Stimulated activated CD8-positive, alpha-beta memory T cell treated with anti-CD3 and anti-CD28 coated beads, Interleukin-15, amount 100 ng/mL, for 24 hours (primary cell): ENCODE data around the gene GABRB2.

Experiments used
- DNase-seq: peaks from one replicate; pipeline ENCODE4 v3.0.0-alpha.2; 2020; ENCODE audit warnings: low read depth

GABRB2 gene

DNA sequence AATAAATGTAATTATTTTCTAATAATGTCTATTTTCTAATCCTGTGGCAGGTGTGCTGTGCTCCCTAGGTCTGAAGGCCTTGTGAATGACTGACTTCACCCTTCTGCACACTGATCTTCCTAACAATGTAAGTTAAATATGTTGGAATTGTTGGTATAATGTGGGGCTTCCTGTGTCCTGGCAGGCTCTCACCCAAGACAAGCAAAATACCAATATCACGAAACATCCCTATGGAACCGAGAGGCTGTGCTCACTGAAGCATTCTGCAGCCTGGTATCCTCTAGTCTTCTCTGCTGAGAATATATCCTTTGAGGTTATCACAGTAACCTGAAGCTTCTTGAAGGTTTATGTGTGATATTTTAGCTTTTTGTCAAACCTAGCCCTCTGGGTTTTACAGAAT, 159.4 kb downstream of the GABRB2 start:
- DNase-seq: no peak

DNA sequence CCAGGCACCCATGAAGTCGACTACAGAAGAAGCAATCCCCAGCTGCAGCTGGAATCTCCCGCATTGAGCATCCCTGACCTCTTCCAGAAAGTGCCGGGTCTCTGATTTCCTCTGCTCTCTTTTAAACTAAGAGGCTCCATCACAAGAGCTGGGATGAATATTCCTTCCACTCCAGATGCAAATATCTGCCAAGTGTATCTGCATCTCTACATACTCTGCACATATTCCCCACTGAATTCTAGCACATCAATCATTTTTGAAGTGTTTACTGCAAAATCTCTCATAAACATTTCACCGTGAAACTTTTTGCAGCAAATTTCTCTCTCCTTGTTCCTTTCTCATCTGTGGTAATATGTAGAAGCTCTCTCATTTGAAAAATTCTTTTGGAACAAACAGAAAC, 161.5 kb downstream of the GABRB2 start:
- DNase-seq: no peak

DNA sequence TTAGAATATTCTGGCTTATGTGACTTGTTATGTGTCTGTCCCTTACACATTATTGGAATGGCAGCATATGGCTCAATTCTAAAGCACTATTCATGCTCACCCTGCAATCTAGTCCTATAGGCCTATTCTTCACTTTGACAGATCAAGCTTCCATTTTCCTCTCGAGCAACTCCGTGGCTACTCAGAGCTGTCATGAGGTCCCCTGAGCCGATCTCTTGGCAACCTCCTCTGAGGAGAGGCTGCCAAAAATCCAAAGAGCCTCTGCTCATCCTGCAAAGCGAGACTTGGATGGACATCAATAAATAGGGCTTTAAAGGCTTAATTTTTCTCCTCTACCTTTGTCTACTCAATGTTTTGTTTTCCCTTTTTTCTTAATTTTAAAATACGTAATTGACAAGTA, 163.8 kb downstream of the GABRB2 start:
- DNase-seq: no peak

DNA sequence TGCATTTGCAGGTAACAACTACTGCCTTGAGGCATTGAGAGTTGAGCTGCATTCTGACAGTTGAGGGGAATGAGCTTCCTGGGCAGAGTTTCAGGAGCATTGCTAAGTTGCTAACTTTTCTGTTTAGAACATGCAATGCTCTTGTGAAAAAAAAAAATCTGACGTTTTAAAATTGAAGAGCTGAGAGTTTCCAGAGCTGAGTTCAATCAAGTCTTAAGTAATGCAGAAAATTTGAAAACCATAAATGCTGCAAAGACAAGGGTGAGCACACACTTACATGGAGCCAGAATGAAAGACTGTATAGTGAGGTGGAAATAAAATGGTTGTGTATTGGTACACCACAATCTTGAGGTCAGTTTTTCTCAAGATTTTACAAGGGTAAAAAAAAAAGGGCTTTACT, 166.0 kb downstream of the GABRB2 start:
- no peak for DNase-seq

DNA sequence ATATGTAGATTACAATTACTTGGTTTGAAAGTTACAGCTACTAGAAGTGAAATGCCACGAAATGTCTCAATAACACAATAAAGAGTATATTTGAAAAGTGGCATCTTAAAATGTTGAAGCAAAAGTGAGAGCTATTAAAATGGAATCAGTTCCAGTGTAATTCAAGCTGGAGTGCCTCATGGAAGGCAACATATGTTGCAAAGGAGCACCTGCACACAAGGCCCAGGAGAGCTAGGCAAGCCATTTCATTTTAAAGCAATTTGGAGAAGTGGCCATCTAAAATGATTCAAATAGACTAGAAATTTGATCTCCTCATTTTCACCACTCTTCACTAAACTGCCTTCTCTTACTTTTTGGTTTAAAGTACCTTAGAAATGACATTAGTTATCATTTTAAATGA, 167.8 kb downstream of the GABRB2 start:
- DNase-seq: no peak

DNA sequence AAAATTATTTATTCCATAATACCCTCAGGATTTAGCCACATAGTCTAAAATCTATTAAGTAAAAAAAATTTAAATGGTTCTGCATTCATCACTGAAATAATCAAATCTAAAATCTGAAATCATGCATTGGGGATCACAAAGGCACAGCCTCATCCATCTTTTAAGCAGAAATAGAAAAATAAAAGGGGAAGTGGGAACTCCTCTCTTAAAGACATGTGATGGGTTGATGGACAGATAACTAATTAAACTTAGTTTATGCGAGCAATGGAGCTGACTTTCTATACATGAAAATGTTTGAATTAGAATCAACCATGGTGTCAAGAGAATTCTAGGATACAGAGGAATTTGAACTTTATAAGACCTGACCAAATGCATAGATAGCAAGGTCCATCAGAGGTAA, 170.5 kb downstream of the GABRB2 start:
- DNase-seq: no peak

DNA sequence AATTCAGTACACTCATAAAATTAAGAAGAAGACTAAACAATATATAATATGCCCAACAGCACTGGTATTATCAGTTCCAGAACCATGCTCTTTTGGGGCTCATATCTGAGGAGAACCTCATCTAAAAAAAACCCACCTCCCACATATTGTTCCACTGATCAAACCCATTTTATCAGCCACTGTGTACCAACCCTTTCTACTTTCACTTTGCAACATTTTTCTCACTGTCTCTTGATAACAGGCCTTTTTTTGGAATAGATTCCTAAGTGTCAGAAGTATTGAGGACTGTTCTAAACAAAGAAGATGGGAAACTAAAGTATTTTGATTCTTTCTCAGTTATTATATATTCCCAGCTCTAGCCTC, 173.2 kb downstream of the GABRB2 start:
- DNase-seq: no peak

DNA sequence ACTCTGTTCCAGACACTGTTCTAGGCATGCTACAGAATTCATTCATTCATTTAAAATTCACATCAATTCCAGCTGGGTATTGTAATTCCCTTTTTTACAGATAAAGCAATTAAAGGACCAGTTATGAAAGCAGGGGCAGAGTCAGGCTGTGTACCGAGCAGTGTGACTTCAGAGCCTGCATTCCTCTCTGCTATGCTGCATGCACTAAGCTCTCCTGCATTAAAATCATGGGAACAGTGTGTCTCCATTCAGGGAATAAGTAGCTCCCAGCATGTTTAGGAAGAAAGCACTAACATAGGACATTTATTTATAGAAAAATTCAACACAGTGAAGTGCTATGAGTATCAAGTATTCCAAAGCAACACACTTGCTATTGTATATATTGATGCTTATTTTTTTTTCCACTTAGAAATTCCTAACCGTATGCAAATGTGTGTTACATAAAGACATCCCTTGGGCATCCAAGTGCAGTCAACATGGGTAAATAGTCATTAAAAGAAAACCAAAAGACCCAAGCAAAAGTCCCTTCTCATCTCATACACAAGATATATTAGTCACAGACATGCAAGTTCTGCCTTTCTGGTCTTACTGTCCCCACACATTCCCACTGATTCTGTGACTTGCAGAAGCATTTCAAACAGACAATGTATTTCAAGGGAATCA, 173.7 kb downstream of the GABRB2 start:
- no peak for DNase-seq

DNA sequence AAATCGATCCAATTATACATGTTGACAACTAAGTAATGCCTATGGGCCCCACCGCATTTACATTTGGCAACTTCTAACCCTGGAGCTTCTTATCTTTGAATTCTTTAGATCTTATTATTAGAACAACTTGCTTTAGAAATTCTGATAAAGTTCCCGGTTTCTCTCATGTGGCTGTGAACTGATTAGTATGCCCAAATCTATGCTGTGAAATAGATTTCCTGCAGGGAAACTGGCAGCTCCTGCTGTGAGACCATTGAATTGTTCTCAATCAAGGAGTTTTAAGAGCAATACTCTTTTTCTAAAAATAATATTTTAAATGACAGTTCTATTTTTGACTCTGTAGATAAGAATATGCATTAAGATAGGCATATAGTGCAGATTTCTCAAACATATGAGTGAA, 177.5 kb downstream of the GABRB2 start:
- DNase-seq: no peak

DNA sequence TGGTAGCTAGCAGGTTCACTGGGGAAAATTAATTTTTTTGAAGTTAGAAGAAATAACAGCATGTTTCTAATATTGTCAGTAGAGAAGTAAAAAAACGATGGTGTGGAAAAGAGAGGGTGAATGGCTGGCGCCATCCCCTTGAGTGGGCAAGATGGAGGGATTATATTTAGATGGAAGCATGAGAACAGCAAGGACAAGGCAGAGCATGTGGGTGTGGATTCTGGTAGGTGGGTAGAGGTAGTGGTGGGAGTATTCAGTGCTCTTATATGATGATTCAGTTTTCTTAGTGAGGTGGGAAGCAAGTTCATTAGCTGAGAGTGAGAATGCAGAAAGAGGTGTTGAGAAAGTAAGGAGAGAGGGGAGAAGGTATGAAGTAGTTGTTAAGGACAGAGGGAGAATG, 188.1 kb downstream of the GABRB2 start:
- no peak for DNase-seq

DNA sequence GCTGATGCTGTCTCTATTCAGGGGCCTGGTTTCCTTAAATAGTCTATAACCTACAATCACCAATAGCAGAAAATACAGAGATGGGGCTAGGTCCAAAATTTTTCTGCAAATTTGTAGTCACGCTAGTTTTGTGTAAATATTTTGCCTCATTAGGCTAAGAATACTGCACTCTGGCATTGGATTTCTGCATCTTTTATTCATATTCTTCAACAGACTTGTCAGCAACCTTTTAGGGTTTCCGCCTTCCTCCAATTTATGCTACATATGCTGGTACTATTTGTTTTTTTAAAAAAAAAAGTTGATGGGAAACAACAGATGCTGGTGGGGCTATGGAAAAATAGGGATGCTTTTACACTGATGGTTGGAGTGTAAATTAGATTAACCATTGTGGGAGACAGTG, 202.3 kb downstream of the GABRB2 start:
- DNase-seq: no peak

DNA sequence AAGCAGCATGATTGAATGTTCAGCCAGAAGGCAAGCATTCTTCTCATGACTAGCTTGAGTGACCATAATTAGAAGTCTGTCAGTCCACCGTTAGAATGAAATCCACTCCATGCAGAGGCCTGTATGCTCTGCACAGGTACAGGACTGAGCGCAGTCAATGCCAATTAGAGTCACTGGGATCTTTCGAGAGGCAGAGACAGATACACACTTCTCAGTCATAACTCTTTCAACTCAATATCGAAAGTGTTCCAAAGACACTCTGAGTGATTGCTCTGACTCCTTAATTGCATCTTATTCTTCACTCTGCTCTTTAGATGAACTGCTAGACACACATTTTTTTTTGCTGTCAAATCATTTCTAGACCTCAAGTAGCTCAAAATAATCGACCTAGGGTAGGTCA, 203.6 kb downstream of the GABRB2 start:
- no peak for DNase-seq

DNA sequence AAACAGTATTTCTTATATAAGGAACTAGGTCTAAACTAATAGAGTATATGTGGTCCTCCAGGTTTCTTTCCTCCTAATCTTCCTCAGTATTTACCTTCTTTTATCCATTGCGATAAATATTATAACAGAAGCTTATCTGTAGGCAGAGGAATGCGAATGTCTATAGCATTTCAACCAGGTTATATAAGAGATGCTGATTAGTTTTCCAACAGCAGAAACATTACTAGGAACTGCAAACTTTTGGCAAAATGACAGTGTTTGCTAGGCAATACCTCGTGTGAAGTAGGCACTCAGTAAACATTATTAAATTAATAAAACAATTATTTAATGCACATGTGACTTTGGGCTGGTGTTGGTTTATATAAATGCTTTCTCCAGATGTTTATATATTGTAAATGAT, 206.5 kb downstream of the GABRB2 start:
- DNase-seq: no peak

DNA sequence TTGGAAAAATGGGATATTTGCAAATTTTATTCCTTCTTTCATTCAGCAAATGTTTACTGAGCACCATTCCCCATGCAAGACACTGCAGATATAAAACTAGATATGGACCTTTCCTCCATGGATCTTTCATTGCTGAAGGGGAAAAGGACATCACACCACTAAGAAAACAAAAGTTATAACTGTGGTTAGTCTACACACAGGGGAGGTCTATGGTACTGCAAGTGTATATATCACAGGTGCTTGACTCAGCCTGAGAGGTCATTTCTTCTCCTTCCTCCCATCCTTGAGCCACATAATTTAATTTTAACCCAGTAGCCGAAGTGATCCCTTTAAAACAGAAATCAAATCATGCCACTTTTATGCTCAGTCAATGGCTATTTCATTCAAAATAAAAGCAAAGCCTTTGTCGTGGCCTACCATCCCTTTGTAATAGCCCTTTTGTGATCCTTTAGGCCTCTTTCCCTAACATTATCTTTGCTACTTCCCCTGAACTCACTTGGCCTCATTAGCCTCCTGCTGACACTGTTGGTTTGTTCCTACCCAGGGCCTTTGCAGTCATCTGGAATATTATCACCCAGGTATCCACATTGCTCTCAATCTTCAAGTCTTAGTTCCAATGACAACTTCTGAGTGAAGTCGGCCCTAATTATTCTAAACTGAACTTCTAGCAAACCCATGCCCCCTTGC, 213.2 kb downstream of the GABRB2 start:
- no peak for DNase-seq

DNA sequence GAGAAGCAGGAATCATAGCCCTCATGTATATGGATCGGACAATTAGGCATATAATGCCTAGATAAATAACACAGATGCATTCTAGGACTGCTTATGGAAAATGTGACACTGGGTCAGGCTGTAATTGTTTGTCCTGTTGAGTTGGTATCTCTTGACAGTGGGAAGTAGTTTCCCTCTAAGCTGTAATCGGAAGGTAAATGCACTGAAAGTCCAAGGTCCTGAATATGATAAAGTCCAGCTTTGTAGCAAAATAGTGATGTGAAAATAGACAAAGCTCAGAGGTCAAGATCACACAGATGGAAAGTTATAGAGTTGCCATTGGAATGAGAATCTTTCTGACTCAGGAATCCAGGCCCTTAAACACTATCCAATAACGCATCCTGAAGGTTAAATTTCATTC, 214.2 kb downstream of the GABRB2 start:
- no peak for DNase-seq

DNA sequence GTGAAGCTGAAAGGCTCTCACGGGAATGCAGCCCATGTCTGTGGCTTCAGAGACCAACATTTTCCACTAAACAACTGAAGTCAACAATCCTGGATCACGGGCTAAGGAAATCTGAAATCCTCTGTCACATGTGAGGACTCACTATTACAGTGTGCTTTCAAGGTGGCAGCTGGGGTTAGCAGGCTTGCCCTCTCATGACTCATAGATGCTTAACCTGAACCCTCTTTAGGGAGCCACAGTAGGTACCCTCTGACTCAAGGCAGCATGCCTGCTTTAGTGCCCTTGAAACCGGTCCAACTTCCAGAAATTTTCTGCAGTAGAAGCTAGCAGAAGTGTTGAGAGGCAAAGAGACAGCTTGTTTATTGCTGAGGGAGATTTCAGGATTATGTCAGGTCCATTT, 232.5 kb downstream of the GABRB2 start:
- no peak for DNase-seq

DNA sequence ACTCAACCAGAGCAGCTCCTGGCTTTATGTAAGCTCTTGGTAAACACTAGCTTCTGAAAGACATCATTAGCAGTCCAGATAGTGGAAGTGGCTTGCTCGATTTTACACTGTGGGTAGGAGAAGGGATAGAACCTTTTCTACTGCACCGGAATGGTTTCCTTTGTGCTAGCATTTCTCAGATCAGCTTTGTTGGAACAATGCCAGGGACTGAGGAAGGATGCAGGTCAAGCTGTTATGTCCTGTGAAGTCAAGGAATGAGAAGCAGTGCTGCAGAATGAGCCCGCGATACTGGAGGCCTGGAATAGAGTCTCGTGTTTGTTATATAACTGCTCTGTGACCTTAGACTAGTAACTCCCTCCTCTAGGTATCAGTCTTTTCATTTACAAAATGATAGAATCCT, 233.6 kb downstream of the GABRB2 start:
- no peak for DNase-seq

DNA sequence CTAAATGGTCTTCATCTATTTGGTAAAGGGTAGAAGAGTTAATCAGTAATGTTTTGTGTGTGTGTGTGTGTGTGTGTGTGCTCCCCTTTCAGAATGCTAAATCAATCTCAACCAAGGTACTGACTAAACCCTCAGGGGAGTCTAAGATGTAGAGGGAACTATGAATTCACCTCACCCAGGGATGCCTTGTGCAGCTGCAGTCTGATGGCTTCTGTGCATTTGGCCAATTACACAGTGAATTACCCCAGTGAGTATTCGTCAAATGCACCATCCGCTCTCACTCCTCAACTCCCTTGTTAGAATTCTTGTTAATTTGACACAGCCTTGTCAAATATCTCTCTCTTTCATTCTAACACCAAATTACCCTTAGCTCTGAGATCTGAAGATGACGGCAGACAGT, 234.6 kb downstream of the GABRB2 start:
- DNase-seq: no peak

DNA sequence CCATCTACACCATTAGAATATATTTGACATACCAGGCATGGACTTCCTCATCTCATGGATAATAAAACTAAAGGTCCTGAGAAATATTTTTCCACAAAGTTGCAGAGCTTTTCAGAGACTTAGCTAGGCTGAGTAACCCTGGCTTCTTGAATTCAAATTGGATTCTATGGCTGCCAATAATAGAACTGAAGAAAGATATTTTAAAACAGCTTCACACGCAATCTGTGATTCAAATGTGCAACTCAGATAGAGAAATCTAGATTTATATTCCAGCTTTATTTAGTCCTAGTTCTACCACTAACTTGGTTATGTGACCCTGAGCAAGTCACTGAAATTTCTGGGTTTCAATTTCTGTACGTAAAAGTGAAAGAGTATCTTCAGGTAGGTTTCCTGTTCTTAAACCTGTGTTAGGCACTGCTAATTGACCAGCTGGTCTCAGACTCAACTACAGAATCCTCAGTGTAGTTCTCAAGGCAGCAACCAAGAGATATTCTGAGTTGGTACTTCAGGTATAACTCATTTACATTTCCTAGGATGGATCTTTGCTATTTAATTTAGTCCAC, 235.3 kb downstream of the GABRB2 start:
- DNase-seq: no peak

DNA sequence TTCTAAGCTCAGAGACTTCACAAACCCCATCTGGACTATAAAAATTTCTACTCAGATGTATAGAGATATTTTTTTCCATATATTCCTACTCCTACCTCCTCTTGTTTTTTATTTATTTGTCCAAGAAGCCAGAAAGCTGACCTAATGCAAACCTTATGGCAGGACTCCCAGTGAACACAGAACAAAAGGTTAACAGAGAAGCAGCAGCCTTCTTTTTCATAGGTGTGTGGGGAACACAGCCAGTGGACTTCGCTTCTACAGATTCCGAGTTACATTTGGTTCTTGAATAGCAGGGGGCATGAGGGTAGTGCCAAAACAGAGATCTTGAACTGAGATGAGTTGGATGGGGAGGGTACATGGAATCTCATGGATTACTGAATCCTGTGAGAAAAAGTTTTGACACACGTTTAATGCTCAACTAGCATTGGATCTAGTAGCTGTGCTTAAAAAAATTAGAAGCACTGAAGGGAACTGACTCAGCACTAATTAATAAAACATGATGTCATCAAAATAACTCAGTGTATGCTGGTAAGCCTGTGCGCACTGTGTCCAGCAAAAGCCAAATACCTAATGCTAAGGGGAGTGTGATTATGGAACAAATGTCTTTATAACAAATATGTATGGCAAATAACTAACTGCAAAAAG, 240.1 kb downstream of the GABRB2 start:
- DNase-seq: no peak

DNA sequence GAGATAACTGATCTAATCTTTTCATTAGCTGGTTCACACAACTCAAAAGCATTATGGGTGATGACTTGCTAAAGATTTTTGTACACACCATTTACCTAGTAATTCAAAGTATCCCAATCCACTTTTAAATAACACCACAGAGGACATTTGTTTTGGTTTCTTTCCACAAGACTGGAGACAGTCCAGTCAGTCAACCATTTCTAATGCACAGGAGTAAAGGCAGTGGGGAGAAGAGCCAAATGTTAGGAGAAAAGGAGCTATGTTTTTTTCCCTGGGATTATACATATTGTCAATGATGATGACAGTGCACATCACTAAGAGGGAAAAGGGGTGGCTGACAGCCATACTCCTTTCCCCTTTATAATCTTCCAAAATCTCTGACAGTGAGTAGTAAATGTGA, 240.9 kb downstream of the GABRB2 start:
- DNase-seq: no peak

DNA sequence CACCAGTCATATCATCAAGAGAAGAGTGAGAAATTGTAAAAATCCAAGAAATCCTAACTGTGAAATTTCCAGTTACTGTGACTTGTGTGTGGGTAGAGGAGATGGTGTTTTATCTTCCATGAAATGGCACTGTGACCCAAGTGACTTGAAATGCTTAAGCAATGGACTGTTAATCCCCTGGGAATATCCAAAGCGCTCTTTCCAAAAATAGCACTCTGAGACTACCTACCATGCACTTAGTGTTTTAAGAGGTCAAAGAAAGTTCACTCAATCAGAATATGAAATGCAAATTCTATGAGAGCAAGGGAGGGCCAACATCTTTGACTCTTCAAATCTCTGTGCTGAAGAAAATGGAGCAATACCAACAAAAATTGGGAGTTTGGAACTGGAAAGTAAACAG, 244.0 kb downstream of the GABRB2 start:
- DNase-seq: no peak

DNA sequence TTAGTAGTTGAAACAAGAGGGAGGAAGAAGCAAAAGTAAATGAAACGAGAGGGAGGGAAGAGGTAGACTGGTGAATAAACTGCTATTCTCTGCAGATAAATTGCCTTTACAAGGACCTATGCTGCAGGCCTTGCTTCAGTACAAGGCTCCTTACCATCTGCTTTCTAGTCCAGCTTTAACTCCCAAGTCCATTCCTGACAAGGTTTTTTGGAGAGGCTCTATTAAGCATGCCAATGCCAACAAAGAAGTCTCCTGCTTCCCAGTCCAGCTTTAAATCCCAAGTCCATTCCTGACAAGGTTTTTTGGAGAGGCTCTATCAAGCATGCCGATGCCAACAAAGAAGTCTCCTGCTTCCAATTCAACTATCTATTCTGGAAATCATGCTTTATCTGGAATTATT, 244.9 kb downstream of the GABRB2 start:
- DNase-seq: no peak

DNA sequence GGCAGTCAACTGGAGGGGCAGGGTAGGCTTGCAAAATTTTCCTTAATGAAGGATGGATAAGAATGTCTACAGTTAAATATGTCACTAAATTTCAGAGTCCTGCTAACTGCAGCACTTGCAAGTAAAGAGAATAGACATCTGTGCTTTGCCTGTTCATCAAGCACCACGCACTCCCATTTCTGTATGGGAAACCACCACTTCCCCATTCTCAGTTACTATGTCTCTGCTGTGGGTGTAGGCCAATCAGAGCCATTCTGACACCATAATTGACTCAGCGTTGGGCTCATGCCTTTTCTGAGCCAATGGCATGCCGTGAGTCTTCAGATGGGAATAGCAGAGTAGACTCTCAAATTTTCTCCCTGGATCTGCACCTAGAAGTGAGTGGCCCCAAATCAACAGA, 247.5 kb downstream of the GABRB2 start:
- no peak for DNase-seq
